Hindlimb muscle (tissue), 1 donor: ENCODE measurements around the gene ECHS1. TPM values are rescaled to one million over a fixed set of nuclear protein-coding genes. Genes with fewer than 3 reads are reported as not detected.
"Not testable (repeated sequence)": the region's sequence is repeated elsewhere in the genome, so short reads cannot be mapped to it uniquely, and the experiment has no call there.

Source experiments
- DNase-seq: peaks from one replicate; pipeline ENCODE4 v3.0.0-alpha.2; 2013
- polyA plus RNA-seq: library from polyadenylated mRNA; unstranded; fragments of 120-200 nt; gene quantifications from one replicate; pipeline ENCODE4 v1.2.1, GENCODE V29; 2013; ENCODE audit not compliant: insufficient read length

ECHS1 gene
- polyA plus RNA-seq, 1 donor = 152 TPM

- no peak for DNase-seq
Observed at GRCh38 chr10:133399123-133399601, 26.0 kb upstream of the ECHS1 start.

- DNase-seq = no peak
Observed at GRCh38 chr10:133397938-133398337, 24.8 kb upstream of the ECHS1 start.

GRCh38 chr10:133396035-133396624 is 23.0 kb upstream of the ECHS1 start:
- no peak for DNase-seq

GRCh38 chr10:133394801-133395221 is 21.7 kb upstream of the ECHS1 start:
- DNase-seq = no peak

- peak; percentile 97 for DNase-seq
Observed at GRCh38 chr10:133394064-133394663, 21.0 kb upstream of the ECHS1 start, which contains the start of gene MTG1. MTG1 (plus strand) TSS chr10:133394157; CDS start chr10:133394221, 64 bp downstream.

GRCh38 chr10:133393401-133394063 is 20.4 kb upstream of the ECHS1 start:
- DNase-seq = no peak

GRCh38 chr10:133391761-133392518 is 18.8 kb upstream of the ECHS1 start:
- no peak for DNase-seq

- DNase-seq = no peak
Observed at GRCh38 chr10:133391249-133391635, 18.1 kb upstream of the ECHS1 start.

GRCh38 chr10:133390597-133391248 is 17.6 kb upstream of the ECHS1 start:
- DNase-seq = no peak

GRCh38 chr10:133388973-133389818 is 16.0 kb upstream of the ECHS1 start:
- no peak for DNase-seq

GRCh38 chr10:133388236-133388972 is 15.2 kb upstream of the ECHS1 start:
- DNase-seq = no peak

- not testable (repeated sequence) for DNase-seq
Observed at GRCh38 chr10:133386951-133387350, 13.8 kb upstream of the ECHS1 start.

- no peak for DNase-seq
Observed at GRCh38 chr10:133385214-133385613, 12.1 kb upstream of the ECHS1 start.

- DNase-seq = no peak
Observed at GRCh38 chr10:133384071-133384470, 10.9 kb upstream of the ECHS1 start.

GRCh38 chr10:133383551-133383950 is 10.4 kb upstream of the ECHS1 start:
- DNase-seq = no peak

- DNase-seq = no peak
Observed at GRCh38 chr10:133381036-133381435, 7.9 kb upstream of the ECHS1 start.

GRCh38 chr10:133379801-133380666 is 6.9 kb upstream of the ECHS1 start:
- DNase-seq = no peak

- DNase-seq = peak; percentile 60
Observed at GRCh38 chr10:133379152-133379800, 6.1 kb upstream of the ECHS1 start, which contains the start of gene PAOX. PAOX (plus strand) TSS chr10:133379262; CDS start chr10:133379317, 55 bp downstream.
